ENCODE measurements around the gene RAB38.

Gene RAB38

GRCh38 chr11:88174709-88175568 lies at the start of gene RAB38:
Gene RAB38, minus strand, starts transcription at chr11:88175443. Its CDS starts 59 bp downstream, at chr11:88175384.
- no peak for DNase-seq (ENCODE audit: low spot score)

GRCh38 chr11:88213406-88213805 lies 38.2 kb upstream of the RAB38 start:
- no peak for DNase-seq (ENCODE audit: low spot score)

- DNase-seq (ENCODE audit: low spot score) = no peak
Observed at GRCh38 chr11:88212300-88212699, 37.1 kb upstream of the RAB38 start.

- no peak for DNase-seq (ENCODE audit: low spot score)
Observed at GRCh38 chr11:88208745-88209144, 33.5 kb upstream of the RAB38 start.

- no peak for DNase-seq (ENCODE audit: low spot score)
Observed at GRCh38 chr11:88206751-88207150, 31.5 kb upstream of the RAB38 start.

GRCh38 chr11:88204353-88204752 lies 29.1 kb upstream of the RAB38 start:
- DNase-seq (ENCODE audit: low spot score) = no peak

- no peak for DNase-seq (ENCODE audit: low spot score)
Observed at GRCh38 chr11:88203604-88204003, 28.4 kb upstream of the RAB38 start.

- DNase-seq (ENCODE audit: low spot score) = no peak
Observed at GRCh38 chr11:88202498-88202897, 27.3 kb upstream of the RAB38 start.

- DNase-seq (ENCODE audit: low spot score) = no peak
Observed at GRCh38 chr11:88196393-88196792, 21.1 kb upstream of the RAB38 start.

GRCh38 chr11:88195908-88196307 lies 20.7 kb upstream of the RAB38 start:
- DNase-seq (ENCODE audit: low spot score) = no peak

GRCh38 chr11:88194990-88195389 lies 19.7 kb upstream of the RAB38 start:
- no peak for DNase-seq (ENCODE audit: low spot score)

- DNase-seq (ENCODE audit: low spot score) = no peak
Observed at GRCh38 chr11:88193278-88193677, 18.0 kb upstream of the RAB38 start.

- DNase-seq (ENCODE audit: low spot score) = no peak
Observed at GRCh38 chr11:88188932-88189253, 13.7 kb upstream of the RAB38 start.

- DNase-seq (ENCODE audit: low spot score) = no peak
Observed at GRCh38 chr11:88188251-88188931, 13.1 kb upstream of the RAB38 start.

- DNase-seq (ENCODE audit: low spot score) = no peak
Observed at GRCh38 chr11:88183233-88183632, 8.0 kb upstream of the RAB38 start.

GRCh38 chr11:88181776-88182175 lies 6.5 kb upstream of the RAB38 start:
- no peak for DNase-seq (ENCODE audit: low spot score)

GRCh38 chr11:88179971-88180629 lies 4.9 kb upstream of the RAB38 start:
- DNase-seq (ENCODE audit: low spot score) = no peak

GRCh38 chr11:88179141-88179540 lies 3.9 kb upstream of the RAB38 start:
- no peak for DNase-seq (ENCODE audit: low spot score)

- no peak for DNase-seq (ENCODE audit: low spot score)
Observed at GRCh38 chr11:88178191-88178590, 2.9 kb upstream of the RAB38 start.

- no peak for DNase-seq (ENCODE audit: low spot score)
Observed at GRCh38 chr11:88175569-88176075, 379 bp upstream of the RAB38 start.

- no peak for DNase-seq (ENCODE audit: low spot score)
Observed at GRCh38 chr11:88173956-88174355, 1.3 kb downstream of the RAB38 start.

GRCh38 chr11:88171982-88172381 lies 3.3 kb downstream of the RAB38 start:
- no peak for DNase-seq (ENCODE audit: low spot score)

- no peak for DNase-seq (ENCODE audit: low spot score)
Observed at GRCh38 chr11:88170673-88171072, 4.6 kb downstream of the RAB38 start.

All from putamen (tissue), 1 donor.